Fibroblast of skin of left quadriceps (primary cell): ENCODE data around the gene CEP170B.
"Not testable (repeated sequence)": the region's sequence is repeated elsewhere in the genome, so short reads cannot be mapped to it uniquely, and the experiment has no call there.

ENCODE experiments used
- DNase-seq, 2 experiments: peaks; one replicate each; pipeline ENCODE4 v3.0.0-alpha.2; 2013; ENCODE audit warnings: low read depth in 2 of 2

The CEP170B gene

GRCh38 chr14:104877806-104878550 is 12.9 kb downstream of the CEP170B start:
- no peak for DNase-seq

- DNase-seq: no peak
Observed at GRCh38 chr14:104878582-104878981, 13.5 kb downstream of the CEP170B start.

- DNase-seq: no peak
Observed at GRCh38 chr14:104879201-104879982, 14.3 kb downstream of the CEP170B start.

- no peak for DNase-seq
Observed at GRCh38 chr14:104879983-104880565, 15.0 kb downstream of the CEP170B start.

GRCh38 chr14:104880584-104881210 is 15.6 kb downstream of the CEP170B start:
- DNase-seq: no peak

GRCh38 chr14:104881369-104881979 is 16.4 kb downstream of the CEP170B start:
- no peak for DNase-seq

- no peak for DNase-seq
Observed at GRCh38 chr14:104882325-104882973, 17.4 kb downstream of the CEP170B start.

- DNase-seq: no peak
Observed at GRCh38 chr14:104882991-104883660, 18.1 kb downstream of the CEP170B start.

- no peak for DNase-seq
Observed at GRCh38 chr14:104883681-104884361, 18.8 kb downstream of the CEP170B start.

GRCh38 chr14:104884381-104884780 is 19.3 kb downstream of the CEP170B start:
- DNase-seq: not testable (repeated sequence)

GRCh38 chr14:104885031-104885972 is 20.2 kb downstream of the CEP170B start:
- DNase-seq: no peak

- no peak for DNase-seq
Observed at GRCh38 chr14:104885973-104886689, 21.1 kb downstream of the CEP170B start.

GRCh38 chr14:104886690-104887622 is 21.9 kb downstream of the CEP170B start:
- DNase-seq: no peak

- no peak for DNase-seq
Observed at GRCh38 chr14:104887623-104888488, 22.8 kb downstream of the CEP170B start.

GRCh38 chr14:104888489-104889374 is 23.7 kb downstream of the CEP170B start:
- DNase-seq: no peak
